HG03520 (cell line): ENCODE data around the gene TADA2A.
A peak's percentile ranks its signal among the peaks of the same experiment; 100 is the strongest.
"Not testable (repeated sequence)": the region's sequence is repeated elsewhere in the genome, so short reads cannot be mapped to it uniquely, and the experiment has no call there.

Source experiments
- ATAC-seq: cut with Tn5 transposase; IDR thresholded peaks from one replicate; pipeline ENCODE4 v1.9.1; 2021; ENCODE audit warnings: mild to moderate bottlenecking, moderate library complexity; ENCODE audit not compliant: unreplicated experiment

TADA2A gene

DNA sequence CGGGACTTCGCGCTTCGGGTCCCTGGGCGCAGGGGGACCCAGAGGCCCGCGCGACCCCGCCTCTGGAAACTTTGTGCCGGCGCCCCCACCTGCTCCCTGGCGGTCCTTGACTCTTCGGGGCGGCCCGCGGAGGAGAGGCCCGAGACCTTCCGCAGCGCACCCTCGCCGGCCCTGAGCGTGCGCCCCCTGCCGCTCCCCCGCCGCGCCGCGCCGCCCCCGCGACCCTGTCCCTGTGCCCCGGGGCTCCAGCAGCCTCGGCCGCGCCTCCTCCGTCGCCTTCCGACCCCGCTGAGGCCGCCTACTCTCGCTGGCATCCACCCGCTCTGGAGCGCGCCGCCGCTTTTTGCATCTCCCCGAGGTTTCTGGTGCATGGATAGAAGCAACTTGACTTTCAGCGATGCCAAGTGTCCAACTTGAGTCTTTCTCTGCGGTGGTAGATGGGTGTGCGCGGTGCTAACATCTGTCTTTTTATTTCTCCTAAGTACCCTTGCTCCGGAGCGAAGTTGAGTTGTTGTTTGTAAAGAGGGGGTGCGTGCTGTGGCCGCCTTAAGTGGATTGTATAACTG is 83.4 kb downstream of the TADA2A start:
- ATAC-seq = peak; percentile 47

DNA sequence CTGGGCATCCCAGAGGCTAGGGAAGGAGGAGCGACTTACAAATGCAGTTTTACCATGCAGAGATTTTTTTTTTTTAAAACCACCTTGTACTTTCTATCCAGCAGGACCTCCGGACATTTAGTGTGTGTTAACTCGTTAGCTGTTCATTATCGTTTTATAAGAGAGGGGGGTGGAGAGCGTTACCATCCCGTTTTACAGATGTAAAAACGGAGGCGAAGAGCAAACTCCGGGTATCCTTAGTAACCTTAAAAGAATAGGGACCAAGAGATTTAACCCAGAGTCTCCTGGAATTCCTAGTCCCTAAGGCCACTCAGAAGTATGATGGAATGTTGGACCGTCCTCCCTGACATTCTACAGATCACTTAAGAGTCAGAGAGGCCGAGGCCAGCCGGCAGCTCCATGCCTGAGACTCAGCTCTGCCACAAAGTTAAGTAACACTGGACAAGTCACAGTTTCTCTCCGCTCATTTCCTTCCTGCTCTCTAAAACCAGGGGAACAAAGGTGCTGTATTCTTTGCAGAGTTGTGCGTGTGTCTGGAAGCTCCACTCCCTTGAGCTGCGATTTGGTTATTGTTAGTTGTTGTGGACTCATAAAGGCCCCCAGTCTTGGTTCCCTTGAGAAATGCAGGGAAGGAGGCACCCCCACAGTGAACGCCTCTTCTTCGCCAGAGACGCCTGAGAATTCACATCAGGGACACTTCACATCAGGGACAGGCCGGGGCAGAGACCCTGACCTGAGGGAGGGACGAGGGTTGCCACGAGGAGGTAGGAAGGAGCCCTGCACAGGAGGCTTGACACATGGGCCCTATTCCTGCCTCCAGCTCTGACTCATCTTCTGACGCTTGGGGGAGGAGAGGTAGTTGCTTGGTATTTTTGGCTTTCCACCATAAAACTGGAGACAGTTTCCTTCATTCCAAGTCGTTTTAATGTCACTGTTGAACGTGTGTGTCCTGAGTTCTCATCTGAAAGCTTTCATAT is 84.2 kb downstream of the TADA2A start:
- ATAC-seq = no peak

DNA sequence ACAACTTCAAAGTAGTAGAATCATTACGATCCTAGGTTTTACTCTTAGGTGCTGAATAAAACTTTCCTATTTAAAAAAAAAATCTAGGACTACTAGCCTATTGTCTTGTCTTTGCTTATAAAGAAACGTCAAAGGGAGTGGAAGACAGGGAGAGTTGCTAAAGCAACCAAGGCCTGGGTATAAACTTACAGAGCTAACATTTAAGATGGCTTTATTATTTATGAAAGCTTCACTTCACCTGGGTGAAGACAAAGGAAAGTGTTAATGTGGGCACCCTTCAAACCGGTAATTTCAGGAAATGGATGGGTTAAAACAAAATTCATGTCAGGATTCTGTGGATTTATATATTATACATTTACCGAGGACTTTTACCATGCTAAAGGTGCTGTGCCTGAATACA is 85.5 kb downstream of the TADA2A start:
- no peak for ATAC-seq

DNA sequence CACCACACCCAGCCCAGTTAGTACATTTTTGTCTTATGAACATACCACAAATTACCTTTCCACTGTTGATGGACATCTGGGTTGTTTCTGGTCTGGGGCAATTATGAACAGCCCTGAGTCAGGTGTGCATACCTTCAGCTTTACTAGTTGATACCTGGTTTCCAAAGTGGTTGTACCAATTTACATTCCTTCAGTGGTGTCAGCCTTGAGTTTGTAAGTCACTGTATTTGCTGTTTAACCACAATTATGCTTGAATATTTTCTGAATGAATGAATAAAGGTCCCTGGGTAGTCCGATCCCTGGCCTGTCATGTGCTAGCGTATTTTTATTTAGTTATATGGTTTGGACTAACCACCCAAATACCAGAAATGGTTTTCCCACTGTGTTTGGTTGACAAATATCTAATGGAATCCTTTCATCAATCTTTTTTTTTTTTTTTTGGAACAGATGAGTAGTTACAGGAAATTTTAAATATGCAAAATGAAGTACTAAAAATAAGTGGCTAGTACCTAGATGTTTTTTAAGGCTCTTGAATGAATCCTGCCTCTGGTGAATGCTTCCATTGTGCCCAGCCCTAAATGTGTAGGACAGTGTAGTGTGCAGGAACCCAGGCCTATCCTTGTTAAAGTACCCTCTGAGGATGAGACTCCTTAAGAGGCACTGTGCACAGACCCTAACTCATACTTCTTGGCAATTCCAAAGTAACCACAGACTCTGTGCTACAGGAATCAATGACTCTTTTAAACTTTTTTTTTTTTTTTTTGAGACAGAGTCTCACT is 86.8 kb downstream of the TADA2A start:
- ATAC-seq = no peak

DNA sequence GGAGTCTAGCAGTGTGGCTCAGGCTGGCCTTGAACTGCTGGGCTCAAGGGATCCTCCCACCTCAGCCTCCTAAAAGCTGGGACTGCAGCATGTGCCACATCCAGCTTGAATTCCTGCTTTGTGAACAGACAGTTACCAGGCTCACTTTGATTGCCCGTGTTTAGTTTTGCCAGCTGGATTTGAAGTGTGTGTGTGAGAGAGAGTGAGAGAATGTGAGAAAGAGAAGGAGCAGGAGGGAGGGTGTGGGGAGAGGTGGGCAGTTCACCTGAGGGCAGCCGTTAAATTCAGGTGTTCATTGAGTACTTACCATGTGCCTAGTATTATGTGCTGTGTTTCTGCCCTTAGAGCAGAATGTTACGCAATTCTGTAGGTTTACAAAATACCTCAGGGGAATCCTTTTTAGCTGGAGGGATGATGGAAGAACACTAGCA is 87.7 kb downstream of the TADA2A start:
- no peak for ATAC-seq

DNA sequence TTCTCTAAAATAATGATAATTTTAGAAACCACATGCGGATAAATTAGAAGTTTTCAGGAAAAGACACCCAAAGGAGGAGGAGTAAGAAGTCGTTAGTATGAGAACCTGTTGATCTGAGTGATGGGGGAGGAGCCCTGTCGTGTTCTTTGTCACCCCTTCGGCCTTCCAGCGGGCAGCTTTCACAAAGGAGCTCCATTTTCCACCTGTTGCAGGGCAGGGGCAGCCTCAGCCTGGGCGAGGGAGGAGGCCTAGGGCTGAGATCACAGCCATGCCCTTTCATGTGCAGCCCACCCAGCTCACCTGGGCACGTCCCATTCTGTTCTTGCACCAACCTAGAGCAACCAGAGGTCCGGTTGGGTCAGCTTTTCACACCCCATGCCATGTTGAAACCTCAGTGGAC is 88.3 kb downstream of the TADA2A start:
- ATAC-seq = no peak

DNA sequence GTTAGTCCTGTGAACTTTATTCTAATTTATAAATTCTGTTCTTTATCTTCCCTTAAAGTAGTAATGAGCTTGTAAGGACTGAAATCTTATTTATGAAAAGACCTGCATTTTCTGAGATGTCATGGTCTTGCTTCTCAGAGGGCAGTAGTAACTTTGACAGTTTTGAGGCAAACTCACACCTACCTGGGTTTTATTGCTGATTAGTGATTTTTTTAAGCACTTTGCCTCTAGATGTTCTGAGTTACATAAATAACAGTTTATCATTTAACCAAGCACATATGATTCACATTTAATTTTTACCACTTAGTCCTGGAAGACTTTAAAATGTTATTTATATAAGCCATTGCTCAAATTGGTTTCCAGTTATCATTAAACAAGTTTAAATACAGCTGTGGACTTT is 93.7 kb downstream of the TADA2A start:
- no peak for ATAC-seq

DNA sequence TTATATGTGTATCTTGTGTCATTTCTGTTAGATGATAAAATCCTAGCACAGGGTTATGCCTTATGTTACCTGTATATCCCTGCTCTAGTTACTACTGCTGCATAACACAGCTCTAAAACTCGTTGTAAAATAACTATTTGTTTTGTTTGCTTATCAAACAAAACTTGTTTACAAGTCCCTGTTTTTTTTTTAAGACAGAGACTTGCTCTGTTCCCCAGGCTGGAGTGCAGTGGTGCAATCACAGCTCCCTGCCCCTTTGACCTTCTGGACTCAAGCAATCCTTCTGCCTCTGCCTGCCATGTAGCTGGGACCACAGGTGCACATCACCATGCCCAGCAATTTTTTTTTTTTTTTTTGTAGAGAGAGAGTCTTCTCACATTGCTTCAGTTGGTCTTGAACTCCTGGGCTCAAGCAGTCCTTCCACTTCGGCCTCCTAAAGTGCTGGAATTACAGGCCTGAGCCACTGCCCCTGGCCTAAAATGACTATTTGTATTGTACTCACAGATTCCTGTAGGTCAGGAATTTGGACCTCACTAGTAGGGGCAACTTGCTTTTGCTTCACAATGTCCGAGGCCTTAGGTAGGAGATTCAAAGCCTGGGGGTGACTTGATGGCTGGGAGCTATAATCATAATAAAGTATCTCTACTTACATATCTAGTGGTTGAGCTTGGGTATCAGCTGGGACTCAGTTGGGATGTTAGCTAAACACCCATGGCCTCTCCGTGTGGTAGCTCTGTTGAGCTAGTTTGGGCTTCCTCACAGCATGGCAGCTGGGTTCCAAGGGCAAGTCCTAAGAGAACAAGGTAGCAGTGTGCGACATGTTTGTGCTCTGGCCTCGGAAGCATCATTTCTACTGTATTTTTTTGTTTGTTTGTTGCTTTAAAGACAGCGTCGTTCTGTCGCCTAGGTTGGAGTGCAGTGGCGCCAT is 95.6 kb downstream of the TADA2A start:
- no peak for ATAC-seq

DNA sequence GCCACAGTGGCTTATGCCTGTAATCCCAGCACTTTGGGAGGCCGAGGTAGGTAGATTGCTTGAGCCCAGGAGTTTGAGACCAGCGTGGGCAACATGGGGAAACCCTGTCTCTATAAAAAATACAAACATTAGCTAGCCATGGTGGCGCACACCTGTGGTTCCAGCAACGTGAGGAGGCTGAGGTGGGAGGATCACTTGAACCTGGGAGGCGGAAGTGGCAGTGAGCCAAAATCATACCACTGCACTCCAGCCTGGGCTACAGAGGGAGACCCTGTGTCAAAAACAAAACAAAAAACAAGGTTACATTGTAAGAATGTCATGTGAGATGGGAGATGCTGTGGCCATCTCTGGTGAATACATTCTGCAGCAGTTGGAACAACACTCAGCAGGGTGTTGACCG is 96.5 kb downstream of the TADA2A start:
- ATAC-seq = no peak

DNA sequence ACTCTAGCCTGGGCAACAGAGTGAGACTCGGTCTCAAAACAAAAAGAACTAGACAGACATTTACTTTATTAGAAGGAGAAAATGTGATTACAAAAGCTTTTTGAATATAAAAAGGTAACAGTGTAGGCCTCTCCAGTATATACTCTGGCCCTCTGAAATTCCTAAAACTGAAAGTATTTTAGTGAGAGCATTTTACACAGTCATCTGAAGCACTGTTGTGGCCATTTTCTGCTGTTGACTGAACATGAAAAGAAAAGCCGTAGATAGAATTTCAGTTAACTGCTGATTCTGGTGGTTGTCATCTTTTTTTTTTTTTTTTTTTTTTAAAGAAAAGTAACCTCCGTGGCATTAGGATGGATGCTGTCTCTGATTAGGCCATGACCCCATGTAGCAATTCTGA is 98.6 kb downstream of the TADA2A start:
- no peak for ATAC-seq

DNA sequence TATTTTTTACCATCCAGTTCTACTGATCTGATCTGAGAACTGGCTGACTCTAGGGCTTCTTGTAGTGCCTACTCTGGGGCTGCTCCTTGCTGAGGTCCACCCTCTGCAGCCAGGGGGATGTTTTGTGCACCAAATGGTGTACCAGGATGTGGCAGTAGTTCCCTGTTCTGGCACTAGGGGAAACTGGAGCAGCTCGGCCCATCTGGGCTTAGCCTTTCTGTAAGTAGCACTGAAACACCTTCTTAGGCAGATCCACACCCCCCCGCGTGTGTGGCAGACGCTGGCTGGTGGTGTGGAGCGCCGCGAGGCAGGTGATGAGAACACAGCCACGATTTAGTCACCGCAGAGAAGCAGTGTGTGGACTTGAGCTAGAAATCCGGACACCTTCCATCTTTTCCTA is 100.0 kb downstream of the TADA2A start:
- no peak for ATAC-seq

DNA sequence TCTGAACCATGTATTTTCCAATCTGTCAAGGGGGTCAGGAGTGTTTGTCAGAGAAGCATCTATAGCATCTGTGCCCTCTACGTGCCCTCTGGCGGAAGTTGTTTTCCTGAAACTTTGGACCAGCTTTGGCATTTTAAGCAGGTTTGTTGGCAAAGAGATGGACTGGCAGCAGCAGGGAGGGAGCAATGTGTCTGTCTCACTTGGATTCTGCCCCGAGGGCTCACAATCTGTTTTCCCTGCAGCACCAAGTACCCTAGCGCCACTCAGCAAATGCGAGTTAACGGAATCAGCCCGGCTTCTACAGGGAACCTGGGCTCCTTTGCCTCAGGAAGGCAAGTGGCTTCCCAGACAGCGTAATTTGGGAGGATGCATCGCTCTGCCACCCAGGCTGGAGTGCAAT is 100.4 kb downstream of the TADA2A start:
- no peak for ATAC-seq

DNA sequence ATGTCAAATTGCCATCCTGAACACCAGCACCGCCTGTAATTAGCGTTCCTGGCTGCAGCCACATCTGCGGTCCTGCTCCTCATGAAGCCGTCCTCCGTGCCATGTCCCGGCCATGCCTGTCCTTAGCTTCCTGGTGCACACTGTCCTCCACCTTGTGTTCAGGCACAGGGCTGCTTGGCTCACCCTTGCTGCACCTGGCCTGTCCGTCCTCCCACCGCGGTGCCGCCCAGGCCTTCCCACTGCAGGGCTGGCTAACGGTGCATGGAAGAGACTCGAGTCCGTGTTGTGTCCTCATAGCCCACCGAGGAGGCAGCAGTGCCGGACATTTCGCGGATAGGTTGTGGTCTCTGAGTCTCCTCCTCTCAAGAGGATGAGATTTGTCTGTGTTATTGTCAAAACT is 103.4 kb downstream of the TADA2A start:
- no peak for ATAC-seq

DNA sequence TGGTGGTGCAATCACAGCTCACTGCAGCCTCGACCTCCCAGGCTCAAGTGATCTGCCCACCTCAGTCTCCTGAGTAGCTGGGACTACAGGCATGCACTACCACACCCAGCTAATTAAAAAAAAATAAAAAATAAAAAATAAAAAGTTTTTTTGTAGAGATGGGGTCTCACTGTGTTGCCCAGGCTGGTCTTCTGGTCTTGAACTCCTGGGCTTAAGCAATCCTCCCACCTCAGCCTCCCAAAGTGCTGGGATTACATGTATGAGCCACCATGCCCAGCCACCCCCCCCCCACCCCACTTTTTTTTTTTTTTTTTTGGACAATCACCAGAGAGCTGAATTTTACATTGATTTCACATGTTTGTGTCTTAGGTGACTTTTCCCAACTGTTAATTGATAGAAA is 105.0 kb downstream of the TADA2A start:
- ATAC-seq = not testable (repeated sequence)

DNA sequence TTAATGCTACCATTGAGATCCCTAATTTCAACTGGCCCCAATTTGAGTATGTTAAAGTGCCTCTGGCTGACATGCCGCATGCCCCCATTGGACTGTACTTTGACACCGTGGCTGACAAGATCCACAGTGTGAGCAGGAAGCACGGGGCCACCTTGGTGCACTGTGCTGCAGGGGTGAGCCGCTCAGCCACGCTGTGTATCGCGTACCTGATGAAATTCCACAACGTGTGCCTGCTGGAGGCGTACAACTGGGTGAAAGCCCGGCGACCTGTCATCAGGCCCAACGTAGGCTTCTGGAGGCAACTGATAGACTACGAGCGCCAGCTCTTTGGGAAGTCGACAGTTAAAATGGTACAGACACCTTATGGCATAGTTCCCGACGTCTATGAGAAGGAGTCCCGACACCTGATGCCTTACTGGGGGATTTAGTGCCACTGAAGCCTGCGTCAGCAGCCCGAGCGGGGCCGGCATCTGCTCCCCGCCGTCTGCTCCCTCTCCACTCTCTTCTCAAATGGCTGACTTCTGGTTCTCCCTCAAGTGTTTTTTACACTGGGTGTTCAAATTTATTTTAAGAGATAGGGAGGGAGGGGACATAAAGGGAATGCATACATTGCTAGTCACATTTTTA is 105.9 kb downstream of the TADA2A start:
- ATAC-seq = no peak

DNA sequence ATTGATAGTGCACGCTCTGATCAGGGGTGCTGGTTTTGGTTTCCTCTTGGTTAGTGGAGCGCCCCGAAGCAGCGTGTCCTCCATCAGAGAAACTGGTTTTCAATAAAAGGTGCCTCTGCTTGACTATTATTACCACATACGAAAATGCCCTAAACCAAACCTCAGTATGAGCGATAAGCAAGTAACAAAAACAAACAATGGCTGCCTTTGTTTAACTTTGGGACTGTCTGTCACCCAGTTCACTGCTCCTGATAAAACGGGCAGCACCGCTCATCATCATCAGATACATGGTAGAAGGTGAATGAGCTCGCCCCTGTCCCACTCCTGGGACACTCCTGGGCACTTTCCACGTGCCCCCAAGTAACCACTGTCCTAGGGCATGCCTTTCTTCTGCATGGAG is 107.0 kb downstream of the TADA2A start:
- ATAC-seq = no peak

DNA sequence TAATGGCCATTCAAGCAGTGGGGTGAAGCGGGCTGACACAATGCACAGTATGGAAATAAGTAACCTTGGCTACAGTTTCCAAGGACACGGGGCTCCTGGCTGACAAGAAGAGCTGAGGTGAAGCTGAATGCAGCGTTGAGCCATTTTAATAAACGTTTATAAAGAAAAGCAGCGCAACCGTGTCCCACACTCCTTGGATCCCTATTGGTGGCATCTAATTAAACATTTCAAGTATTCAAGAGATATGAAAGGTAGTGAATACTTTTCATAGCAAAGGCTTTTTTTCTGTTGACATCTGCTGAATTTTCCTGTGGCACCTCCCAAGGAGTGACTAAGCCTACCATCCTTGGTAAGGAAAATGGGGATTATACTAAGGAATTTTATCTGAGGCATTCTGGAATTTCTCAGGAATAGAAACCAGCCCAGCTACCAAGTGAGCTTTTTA is 109.5 kb downstream of the TADA2A start:
- ATAC-seq = no peak

DNA sequence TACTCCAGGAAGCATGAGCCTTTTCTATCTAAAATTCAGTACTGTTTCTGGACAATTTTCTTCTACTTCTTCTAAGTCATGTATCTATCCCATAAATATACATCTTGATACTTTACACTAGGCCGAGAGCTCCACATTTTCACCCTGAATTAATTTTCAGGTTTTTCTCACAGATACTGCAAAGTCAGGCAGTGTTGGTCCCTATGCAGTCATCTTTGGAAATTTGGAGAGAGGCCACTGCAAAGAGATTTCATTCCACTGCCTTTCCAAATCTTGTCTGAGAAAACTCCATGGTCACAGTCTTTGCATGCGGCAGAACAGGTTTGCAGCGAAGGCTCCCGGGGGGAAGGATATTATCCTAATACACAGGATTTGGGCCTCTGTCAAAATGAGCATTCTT is 111.2 kb downstream of the TADA2A start:
- ATAC-seq = no peak

DNA sequence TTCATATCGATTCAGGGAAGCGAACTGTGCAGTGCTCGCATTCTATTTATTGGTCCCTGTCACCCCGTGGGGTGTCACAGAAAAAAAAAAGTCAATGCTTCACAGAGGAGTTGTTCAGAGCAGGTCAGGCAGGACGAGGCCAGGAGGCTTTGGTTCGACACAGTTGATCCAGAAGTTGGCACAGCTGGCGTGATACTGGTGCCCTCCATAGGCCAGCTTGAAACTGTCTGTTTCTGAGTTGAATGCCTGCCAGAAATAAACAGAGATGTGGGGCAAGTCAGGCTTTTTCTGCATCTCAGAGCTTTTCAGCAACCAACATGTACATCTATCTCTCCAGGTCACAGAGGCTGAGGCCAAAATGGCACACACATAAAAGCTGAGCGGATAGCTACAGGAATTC is 112.1 kb downstream of the TADA2A start:
- ATAC-seq = no peak
